ENCODE measurements around the gene DSC2.

The DSC2 gene

DNA sequence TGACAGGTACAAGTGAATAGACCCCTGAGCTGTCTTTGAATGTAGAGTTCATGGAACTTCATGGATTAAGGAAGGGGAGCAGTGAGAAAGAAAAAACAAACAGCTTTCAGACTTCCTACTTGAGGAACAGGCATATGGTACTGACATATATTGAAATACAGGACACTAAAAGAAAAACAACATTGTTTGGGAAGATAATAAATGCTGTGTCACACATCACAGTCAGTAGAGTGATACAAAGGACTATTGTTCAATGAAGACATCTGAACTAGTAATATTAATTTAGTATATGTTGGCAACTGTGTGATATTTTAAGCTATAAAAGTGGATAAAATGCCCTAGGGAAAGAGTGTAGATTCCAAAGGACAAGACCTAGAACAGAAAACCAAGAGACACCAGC, 3.3 kb downstream of the DSC2 start:
- DNase-seq (ENCODE audit: low read depth in 2 of 2), result no peak

DNA sequence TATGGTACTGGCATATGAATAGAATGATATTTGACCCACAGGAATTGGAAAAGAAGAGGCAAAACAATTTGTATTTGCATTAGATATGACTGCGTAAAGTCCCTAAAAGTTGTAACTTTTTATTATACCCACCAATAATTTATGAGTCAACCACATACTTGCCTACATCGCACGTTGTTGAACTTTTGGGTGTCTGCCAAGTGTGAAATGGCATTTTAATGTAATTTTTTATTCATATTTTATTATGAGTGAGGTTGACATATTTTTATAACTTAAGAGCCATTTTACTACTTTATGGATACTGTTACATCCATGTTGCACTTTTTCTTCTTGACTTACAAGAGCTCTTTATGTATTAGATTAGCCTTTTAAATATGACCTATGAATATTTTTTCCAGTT, 4.6 kb downstream of the DSC2 start:
- no peak for DNase-seq (ENCODE audit: low read depth in 2 of 2)

GRCh38 chr18:31093880-31094279, 8.3 kb downstream of the DSC2 start:
- no peak for DNase-seq (ENCODE audit: low read depth in 2 of 2)

GRCh38 chr18:31093294-31093693, 8.9 kb downstream of the DSC2 start:
- no peak for DNase-seq (ENCODE audit: low read depth in 2 of 2)

DNA sequence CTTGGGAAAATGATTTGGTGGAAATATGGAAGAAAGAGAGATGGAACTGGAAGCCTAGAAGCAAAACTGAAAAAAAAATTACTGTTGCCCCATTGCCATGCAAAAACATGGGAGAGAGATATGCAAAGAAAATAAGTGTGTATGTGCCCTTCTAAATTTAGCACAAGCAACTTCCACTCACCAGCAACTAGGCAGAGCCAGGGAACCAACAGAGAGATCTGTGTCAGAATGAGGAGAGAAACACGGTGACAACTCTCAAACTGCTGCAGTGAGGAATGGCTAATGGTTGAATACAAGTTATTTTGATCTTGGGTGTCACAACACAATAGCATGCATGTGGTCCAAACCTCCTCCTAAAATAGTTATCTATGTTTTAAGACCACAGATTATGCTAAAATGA, 10.9 kb downstream of the DSC2 start:
- DNase-seq (ENCODE audit: low read depth in 2 of 2), result no peak

DNA sequence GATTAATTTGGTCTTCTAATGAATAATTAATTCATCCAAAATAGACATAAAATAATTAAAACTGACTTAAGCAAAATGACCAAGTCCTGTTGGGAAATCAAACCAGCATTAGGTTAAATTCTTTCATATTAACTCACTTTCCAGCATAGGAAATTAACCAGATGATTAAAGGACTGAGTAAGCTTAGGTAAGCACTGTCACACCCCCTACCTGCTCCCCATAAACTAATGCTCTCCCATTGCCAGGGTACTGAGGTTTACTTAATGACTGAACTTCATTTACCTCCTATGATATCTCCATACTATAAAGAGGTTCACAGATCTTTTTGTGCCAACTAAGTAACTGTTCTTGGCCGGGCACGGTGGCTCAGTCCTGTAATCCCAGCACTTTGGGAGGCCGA, 13.7 kb downstream of the DSC2 start:
- DNase-seq (ENCODE audit: low read depth in 2 of 2), result no peak

GRCh38 chr18:31079973-31080372, 22.2 kb downstream of the DSC2 start:
- DNase-seq (ENCODE audit: low read depth in 2 of 2), result no peak

- no peak for DNase-seq (ENCODE audit: low read depth in 2 of 2)
Observed at GRCh38 chr18:31077878-31078277, 24.3 kb downstream of the DSC2 start.

- no peak for DNase-seq (ENCODE audit: low read depth in 2 of 2)
Observed at GRCh38 chr18:31072175-31072574, 30.0 kb downstream of the DSC2 start.

DNA sequence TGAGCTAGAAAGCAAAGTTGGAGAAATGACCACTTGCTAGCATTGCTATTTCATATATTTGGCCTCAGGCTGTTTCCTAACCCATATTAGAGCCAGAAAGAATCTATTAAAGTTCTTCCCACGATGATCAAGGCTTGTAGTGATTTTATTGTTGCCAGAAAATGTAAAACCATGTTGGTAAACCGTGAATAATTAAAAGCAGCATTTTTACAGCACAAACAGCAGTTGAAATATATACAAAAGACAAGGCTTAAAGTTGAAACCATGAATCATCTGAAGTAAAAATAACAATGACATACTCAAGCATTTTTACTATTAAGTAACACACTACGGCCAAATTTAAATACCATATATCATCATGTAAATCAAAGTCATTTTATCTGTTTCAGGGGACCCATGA, 32.0 kb downstream of the DSC2 start:
- no peak for DNase-seq (ENCODE audit: low read depth in 2 of 2)

GRCh38 chr18:31066266-31066665, 36.0 kb downstream of the DSC2 start:
- DNase-seq (ENCODE audit: low read depth in 2 of 2), result no peak

DNA sequence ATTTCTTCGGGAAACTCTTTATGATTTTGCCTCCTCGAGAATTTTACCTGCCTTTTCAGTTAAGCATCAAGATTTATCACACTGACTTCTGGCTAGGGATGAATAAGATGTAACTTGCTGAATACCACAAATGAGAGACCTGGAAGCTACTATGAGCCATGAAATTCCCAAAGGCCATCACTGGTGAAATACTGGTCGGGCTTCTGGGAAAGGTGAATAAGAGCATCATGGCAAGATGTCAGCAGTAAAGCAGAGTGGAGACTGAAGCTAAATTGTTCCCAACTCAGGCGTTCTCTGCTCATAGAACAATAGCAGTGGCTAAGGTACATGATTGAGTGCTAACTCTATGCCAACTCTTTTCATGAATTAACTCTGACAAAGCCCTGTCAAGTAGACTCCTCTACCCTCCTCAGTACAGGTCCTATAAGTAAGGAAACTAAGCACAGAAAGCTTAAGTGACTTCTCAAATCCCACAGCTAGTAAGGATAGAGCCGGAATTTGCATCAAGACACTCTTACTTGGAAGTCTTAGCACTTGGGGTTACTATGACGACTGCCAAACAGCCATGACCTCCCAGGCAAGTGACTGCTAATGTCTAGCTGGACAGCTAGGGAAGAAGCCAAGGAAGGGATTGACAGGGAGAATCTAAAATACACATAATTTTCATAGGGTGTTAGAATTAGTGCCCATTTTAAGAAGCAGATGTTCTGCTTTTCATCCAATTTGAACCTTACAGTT, 37.0 kb downstream of the DSC2 start:
- DNase-seq (ENCODE audit: low read depth in 2 of 2), result no peak

DNA sequence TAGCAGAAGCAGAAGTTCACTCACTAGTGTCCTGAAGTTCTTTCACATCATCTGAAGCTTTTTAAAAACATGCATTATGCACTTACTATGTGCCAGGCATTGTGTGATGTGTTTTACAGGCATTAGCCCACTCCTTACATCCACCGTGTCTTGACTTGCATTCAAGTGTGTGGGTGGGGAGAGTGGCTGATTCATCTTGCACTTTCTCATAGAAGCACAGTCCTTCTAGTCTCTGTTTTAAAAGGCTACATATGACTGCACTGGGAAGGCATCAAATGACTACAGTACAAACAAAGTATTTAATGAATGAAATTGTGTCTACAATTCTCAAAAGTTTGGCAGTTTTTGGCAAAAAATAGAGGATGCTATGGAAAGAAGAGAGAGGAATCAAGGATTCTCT, 38.1 kb downstream of the DSC2 start:
- no peak for DNase-seq (ENCODE audit: low read depth in 2 of 2)

- no peak for DNase-seq (ENCODE audit: low read depth in 2 of 2)
Observed at GRCh38 chr18:31061945-31062344, 40.3 kb downstream of the DSC2 start.

DNA sequence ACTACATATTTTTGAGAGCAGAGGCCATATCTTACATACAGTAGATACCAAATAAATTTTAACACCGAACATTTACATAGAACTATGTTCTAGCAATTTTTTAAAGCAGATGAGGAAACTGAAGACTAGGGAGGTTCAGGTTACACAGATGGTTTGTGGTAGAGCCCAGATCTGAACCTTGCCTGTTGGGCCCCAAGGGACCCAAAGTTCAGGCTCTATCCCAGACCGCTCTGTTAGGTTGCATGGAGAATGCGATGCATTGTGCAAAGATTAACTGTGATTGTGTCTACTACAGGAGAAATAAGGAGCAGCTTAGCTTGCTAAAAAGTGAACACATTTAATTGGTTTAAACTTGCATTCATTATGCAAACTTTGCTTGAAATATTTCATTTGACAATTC, 43.3 kb downstream of the DSC2 start:
- no peak for DNase-seq (ENCODE audit: low read depth in 2 of 2)

- DNase-seq (ENCODE audit: low read depth in 2 of 2), result no peak
Observed at GRCh38 chr18:31057917-31058316, 44.3 kb downstream of the DSC2 start.

GRCh38 chr18:31057051-31057450, 45.2 kb downstream of the DSC2 start:
- DNase-seq (ENCODE audit: low read depth in 2 of 2), result no peak

- no peak for DNase-seq (ENCODE audit: low read depth in 2 of 2)
Observed at GRCh38 chr18:31056296-31056695, 45.9 kb downstream of the DSC2 start.

- DNase-seq (ENCODE audit: low read depth in 2 of 2), result no peak
Observed at GRCh38 chr18:31050635-31051034, 51.6 kb downstream of the DSC2 start.

GRCh38 chr18:31049189-31049588, 53.0 kb downstream of the DSC2 start:
- no peak for DNase-seq (ENCODE audit: low read depth in 2 of 2)

- DNase-seq (ENCODE audit: low read depth in 2 of 2), result no peak
Observed at GRCh38 chr18:31048216-31048615, 54.0 kb downstream of the DSC2 start.

GRCh38 chr18:31046916-31047315, 55.3 kb downstream of the DSC2 start:
- DNase-seq (ENCODE audit: low read depth in 2 of 2), result no peak

DNA sequence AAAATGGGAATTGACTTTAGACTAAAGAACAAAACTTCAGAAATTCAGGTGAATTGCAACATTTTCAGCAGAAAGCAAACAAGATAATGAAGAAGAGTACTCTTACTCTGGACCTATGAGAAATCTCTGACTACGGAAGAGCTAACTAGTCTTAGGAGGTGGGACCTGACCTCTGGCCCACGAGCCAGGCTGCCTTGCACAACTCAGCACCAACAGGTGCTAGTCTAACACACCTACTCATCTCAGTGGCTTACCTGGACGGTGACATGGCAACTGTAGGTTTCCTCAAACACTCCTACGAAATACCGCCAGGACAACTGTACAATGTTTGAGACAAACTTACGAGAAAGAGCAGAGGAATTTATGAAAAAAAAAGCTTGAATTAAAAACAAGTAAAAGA, 56.6 kb downstream of the DSC2 start:
- DNase-seq (ENCODE audit: low read depth in 2 of 2), result no peak

DNA sequence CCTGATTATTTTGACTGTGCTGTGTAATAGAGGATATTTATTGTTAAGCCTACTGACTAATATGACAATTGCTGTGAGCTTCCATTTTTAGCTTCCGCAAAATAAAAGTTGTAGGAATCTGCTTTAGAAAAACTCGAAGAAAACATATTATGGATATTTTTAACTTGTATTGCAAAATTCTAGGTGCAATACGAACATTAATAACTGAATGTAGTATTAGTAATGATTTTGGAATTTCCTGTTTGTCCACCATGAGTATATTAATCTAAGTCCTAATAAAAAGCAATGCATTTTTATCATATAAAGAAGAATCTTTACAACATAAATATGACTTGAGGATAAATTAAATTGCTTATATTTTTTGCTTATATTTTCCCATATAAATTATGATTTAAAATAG, 57.3 kb downstream of the DSC2 start:
- no peak for DNase-seq (ENCODE audit: low read depth in 2 of 2)
